ENCODE data around the gene COL1A2.

DNA sequence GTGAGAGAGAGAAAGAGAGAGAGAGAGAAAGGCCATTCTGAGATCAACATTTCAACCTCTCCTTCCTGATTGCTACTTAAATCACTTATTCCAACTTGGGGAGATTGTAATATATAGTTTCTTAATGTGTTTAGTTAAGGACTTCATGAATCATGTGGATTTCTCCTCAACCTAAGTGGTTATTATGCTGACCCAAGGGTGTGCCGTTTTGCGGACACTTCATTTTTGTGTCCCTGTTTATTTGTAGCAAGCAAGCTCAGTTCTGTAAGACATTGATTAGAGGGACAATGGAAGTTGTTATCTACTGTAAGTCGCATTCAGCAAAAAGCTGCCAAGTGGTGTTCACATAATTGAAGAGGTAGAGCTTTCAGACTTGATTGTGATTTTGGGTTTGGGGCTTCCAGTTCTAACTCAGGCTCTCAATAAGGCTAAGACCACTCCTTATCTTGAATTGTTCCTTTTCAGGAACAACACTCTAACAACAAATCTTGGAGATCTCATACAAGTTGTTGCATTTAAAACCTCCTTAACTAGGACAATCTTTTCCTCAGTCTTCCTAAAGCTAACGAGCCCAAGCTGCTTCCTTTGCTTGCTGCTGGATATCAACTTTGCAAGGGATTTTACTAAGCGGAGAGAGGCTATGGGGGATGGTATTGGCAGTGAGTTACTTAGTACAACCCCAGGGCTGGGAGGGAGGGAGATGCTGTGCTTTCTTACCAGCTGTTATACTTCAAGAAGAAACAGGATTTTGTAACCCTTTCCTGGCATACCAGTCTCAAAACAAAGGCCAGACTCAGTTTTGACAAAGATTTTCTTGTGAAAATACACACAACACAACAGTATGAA, 19.8 kb upstream of the COL1A2 start:
- TF ChIP-seq EP300 (IDR thresholded peaks at IDR 0.05; ENCODE audit: low read depth) = no peak
- TF ChIP-seq CTCF (IDR thresholded peaks at IDR 0.05) = no peak
- peak; percentile 52 to 71 (median 58) for TF ChIP-seq POLR2AphosphoS5 (IDR thresholded peaks at IDR 0.05)
- no peak for TF ChIP-seq POLR2A (IDR thresholded peaks at IDR 0.05)

Measured in transverse colon (tissue), 4 donors.